Tibial nerve (tissue), 4 donors: Measurements from ENCODE around the gene BDKRB2. TPM values are rescaled to one million over a fixed set of nuclear protein-coding genes. Genes with fewer than 3 reads are reported as not detected.

Source experiments
- DNase-seq, 2 donors: peaks; one replicate each; pipeline ENCODE4 v3.0.0-alpha.2; 2019; ENCODE audit warnings: low spot score in 2 of 2
- H3K27ac ChIP-seq, 4 donors: fragments of 200-600 bp; sonication (generic) in 3 of 4; one replicate each; pipeline ENCODE4 v1.5.1; 2017 to 2019; ENCODE audit warnings: mild to moderate bottlenecking in 1 of 4
- H3K27me3 ChIP-seq, 2 donors: fragments of 200-600 bp; sonication (generic) in 1 of 2; one replicate each; pipeline versions ENCODE4 v1.5.1 to v1.6.0; 2017 to 2019
- H3K36me3 ChIP-seq, 3 donors: fragments of 200-600 bp; sonication (generic); one replicate each; pipeline ENCODE4 v1.5.1; 2018 to 2019
- H3K4me1 ChIP-seq, 4 donors: fragments of 200-600 bp; sonication (generic) in 3 of 4; one replicate each; pipeline ENCODE4 v1.5.1; 2017 to 2019
- H3K4me3 ChIP-seq, 4 donors: fragments of 200-600 bp; sonication (generic) in 3 of 4; one replicate each; pipeline ENCODE4 v1.5.1; 2017 to 2019; ENCODE audit warnings: mild to moderate bottlenecking in 1 of 4, moderate library complexity in 1 of 4
- H3K9me3 ChIP-seq, 4 donors: fragments of 200-600 bp; sonication (generic) in 3 of 4; one replicate each; pipeline ENCODE4 v1.5.1; 2017 to 2019
- CTCF ChIP-seq, 5 experiments: fragments of 200-600 bp in 3 of 5; fragments of 450-650 bp in 2 of 5; sonication (generic) in 3 of 5; IDR thresholded peaks; one replicate each; pipeline ENCODE4 v1.5.1; 2016 to 2019; ENCODE audit warnings: antibody characterized with exemption in 5 of 5, mild to moderate bottlenecking in 3 of 5, moderate library complexity in 2 of 5
- EP300 ChIP-seq, 2 donors: sonication (generic); formaldehyde crosslinking; IDR thresholded peaks; one replicate each; pipeline ENCODE4 v1.6.1; 2017; ENCODE audit warnings: antibody characterized with exemption in 2 of 2, mild to moderate bottlenecking in 1 of 2
- POLR2A ChIP-seq, 2 donors: fragments of 450-650 bp; IDR thresholded peaks; one replicate each; pipeline ENCODE4 v1.6.1; 2017; ENCODE audit warnings: antibody characterized with exemption in 2 of 2, mild to moderate bottlenecking in 2 of 2, moderate library complexity in 2 of 2
- WGBS, 2 donors: methylation state at CpG; one replicate each; pipeline ENCODE4 v1.1.5; 2018; 5-methylcytosine and 5-hydroxymethylcytosine counted together
- total RNA-seq, 4 donors: library from RNA; depleted of rRNA; stranded (reverse); fragments of >200 nt; gene quantifications; one replicate each; pipeline ENCODE4 v1.1.0, GENCODE V29; 2016

Gene BDKRB2
- 10 to 100 TPM; 10.5 to 26.8 (median 18.4) TPM for total RNA-seq

- WGBS, 2 donors, result 9 to 11% methylated on average over 41 of the region's 41 CpGs
- peak; percentile 61 to 74 for DNase-seq
- Histone ChIP-seq H3K27me3 (peaks cover 0 to 9% of the 10 kb centered on the region in 2 donors), H3K27ac (peak within 1 kb of the TSS; percentile 44 to 87 (median 85)), H3K4me1 (peaks cover 0 to 29% (median 5%) of the 10 kb centered on the region in 4 donors), H3K4me3 (peak within 1 kb of the TSS; percentile 27 to 56 (median 35)), H3K36me3 (no peaks in the 10 kb centered on the region), H3K9me3 (no peaks in the 10 kb centered on the region)
- no peak for TF ChIP-seq CTCF (IDR thresholded peaks at IDR 0.05)
- TF ChIP-seq EP300 (IDR thresholded peaks at IDR 0.05), result peak in 1 of 2 donors; percentile 83
- TF ChIP-seq POLR2A (IDR thresholded peaks at IDR 0.05), result peak; percentile 33 to 74
Measured at GRCh38 chr14:96204151-96205058, at the start of gene BDKRB2. TSS of gene BDKRB2 (plus strand) at chr14:96204839. CDS start at chr14:96237108, 32,269 bp downstream.

GRCh38 chr14:96154900-96155299 lies 49.7 kb upstream of the BDKRB2 start:
- H3K27ac ChIP-seq, result no peak overlapping the region
- WGBS, 2 donors, result 96 to 99% methylated on average over 2 of the region's 2 CpGs
- no peak for DNase-seq
- H3K36me3 ChIP-seq, result no peaks in the 10 kb centered on the region
- no peak overlapping the region for H3K4me3 ChIP-seq
- H3K27me3 ChIP-seq, result no peaks in the 10 kb centered on the region
- no peaks in the 10 kb centered on the region for H3K4me1 ChIP-seq
- TF ChIP-seq EP300 (IDR thresholded peaks at IDR 0.05), result no peak
- no peak for TF ChIP-seq POLR2A (IDR thresholded peaks at IDR 0.05)
- TF ChIP-seq CTCF (IDR thresholded peaks at IDR 0.05), result no peak
- H3K9me3 ChIP-seq, result no peaks in the 10 kb centered on the region

GRCh38 chr14:96156804-96157760 lies 47.6 kb upstream of the BDKRB2 start:
- Histone ChIP-seq H3K36me3 (no peaks in the 10 kb centered on the region), H3K4me1 (no peaks in the 10 kb centered on the region), H3K27me3 (no peaks in the 10 kb centered on the region), H3K9me3 (no peaks in the 10 kb centered on the region), H3K27ac (no peak overlapping the region), H3K4me3 (no peak overlapping the region)
- no peak for DNase-seq
- TF ChIP-seq EP300 (IDR thresholded peaks at IDR 0.05) (no peak), POLR2A (IDR thresholded peaks at IDR 0.05) (no peak)
- whole genome bisulfite sequencing, 2 donors, result 82% methylated on average over 7 of the region's 7 CpGs

- H3K4me1 ChIP-seq, result no peaks in the 10 kb centered on the region
- H3K9me3 ChIP-seq, result no peaks in the 10 kb centered on the region
- no peak overlapping the region for H3K4me3 ChIP-seq
- WGBS, 2 donors, result 85 to 86% methylated on average over 7 of the region's 7 CpGs
- no peak for TF ChIP-seq EP300 (IDR thresholded peaks at IDR 0.05)
- no peak for TF ChIP-seq CTCF (IDR thresholded peaks at IDR 0.05)
- TF ChIP-seq POLR2A (IDR thresholded peaks at IDR 0.05), result no peak
- H3K27me3 ChIP-seq, result no peaks in the 10 kb centered on the region
- DNase-seq, result no peak
- H3K27ac ChIP-seq, result no peak overlapping the region
- no peaks in the 10 kb centered on the region for H3K36me3 ChIP-seq
Measured at GRCh38 chr14:96158735-96159134, 45.9 kb upstream of the BDKRB2 start.

- 88 to 94% methylated on average over 8 of the region's 8 CpGs for WGBS, 2 donors
- H3K9me3 ChIP-seq, result no peaks in the 10 kb centered on the region
- no peaks in the 10 kb centered on the region for H3K4me1 ChIP-seq
- H3K4me3 ChIP-seq, result no peak overlapping the region
- H3K36me3 ChIP-seq, result no peaks in the 10 kb centered on the region
- DNase-seq, result no peak
- H3K27me3 ChIP-seq, result no peaks in the 10 kb centered on the region
- H3K27ac ChIP-seq, result no peak overlapping the region
- TF ChIP-seq CTCF (IDR thresholded peaks at IDR 0.05) (no peak), POLR2A (IDR thresholded peaks at IDR 0.05) (no peak), EP300 (IDR thresholded peaks at IDR 0.05) (no peak)
Measured at GRCh38 chr14:96160076-96160912, 44.3 kb upstream of the BDKRB2 start.
